Measurements from ENCODE around the gene MPZL3.

The MPZL3 gene

GRCh38 chr11:118209033-118209432 lies 43.1 kb downstream of the MPZL3 start:
- Histone ChIP-seq H3K9me3 (no peaks in the 10 kb centered on the region), H3K27me3 (peaks cover 86% of the 10 kb centered on the region), H3K4me1 (no peaks in the 10 kb centered on the region), H3K4me3 (ENCODE audit: low read depth, low read length) (no peak overlapping the region), H3K36me3 (no peaks in the 10 kb centered on the region)
- TF ChIP-seq CTCF (IDR thresholded peaks at IDR 0.05; ENCODE audit: low read depth, low read length) = no peak
- no peak for DNase-seq

GRCh38 chr11:118207079-118207478 lies 45.1 kb downstream of the MPZL3 start:
- no peak for DNase-seq
- no peak for TF ChIP-seq CTCF (IDR thresholded peaks at IDR 0.05; ENCODE audit: low read depth, low read length)
- Histone ChIP-seq H3K4me1 (no peaks in the 10 kb centered on the region), H3K27me3 (peaks cover 66% of the 10 kb centered on the region), H3K36me3 (no peaks in the 10 kb centered on the region), H3K4me3 (ENCODE audit: low read depth, low read length) (no peak overlapping the region), H3K9me3 (no peaks in the 10 kb centered on the region)

- DNase-seq = no peak
- no peak for TF ChIP-seq CTCF (IDR thresholded peaks at IDR 0.05; ENCODE audit: low read depth, low read length)
Measured at GRCh38 chr11:118206391-118207031, 45.7 kb downstream of the MPZL3 start.

GRCh38 chr11:118205606-118206378 lies 46.4 kb downstream of the MPZL3 start:
- Histone ChIP-seq H3K27me3 (peaks cover 53% of the 10 kb centered on the region), H3K4me1 (no peaks in the 10 kb centered on the region), H3K9me3 (no peaks in the 10 kb centered on the region), H3K36me3 (no peaks in the 10 kb centered on the region), H3K4me3 (ENCODE audit: low read depth, low read length) (no peak overlapping the region)
- DNase-seq = no peak
- TF ChIP-seq CTCF (IDR thresholded peaks at IDR 0.05; ENCODE audit: low read depth, low read length) = no peak

More at GRCh38 chr11:118206391-118207031, 45.7 kb downstream of the MPZL3 start:
- Histone ChIP-seq H3K27me3 (peaks cover 61% of the 10 kb centered on the region), H3K4me3 (ENCODE audit: low read depth, low read length) (no peak overlapping the region), H3K36me3 (no peaks in the 10 kb centered on the region), H3K4me1 (no peaks in the 10 kb centered on the region), H3K9me3 (no peaks in the 10 kb centered on the region)

GRCh38 chr11:118202599-118203422 lies 49.4 kb downstream of the MPZL3 start:
- Histone ChIP-seq H3K4me1 (no peaks in the 10 kb centered on the region), H3K4me3 (ENCODE audit: low read depth, low read length) (no peak overlapping the region), H3K27me3 (peaks cover 28% of the 10 kb centered on the region), H3K36me3 (no peaks in the 10 kb centered on the region), H3K9me3 (no peaks in the 10 kb centered on the region)
- no peak for TF ChIP-seq CTCF (IDR thresholded peaks at IDR 0.05; ENCODE audit: low read depth, low read length)
- no peak for DNase-seq
